ENCODE results near the gene PMM2. TPM values are rescaled to one million over a fixed set of nuclear protein-coding genes. Genes with fewer than 3 reads are reported as not detected.

The PMM2 gene
- 12.6 and 29.8 TPM in 2 replicates for total RNA-seq

DNA sequence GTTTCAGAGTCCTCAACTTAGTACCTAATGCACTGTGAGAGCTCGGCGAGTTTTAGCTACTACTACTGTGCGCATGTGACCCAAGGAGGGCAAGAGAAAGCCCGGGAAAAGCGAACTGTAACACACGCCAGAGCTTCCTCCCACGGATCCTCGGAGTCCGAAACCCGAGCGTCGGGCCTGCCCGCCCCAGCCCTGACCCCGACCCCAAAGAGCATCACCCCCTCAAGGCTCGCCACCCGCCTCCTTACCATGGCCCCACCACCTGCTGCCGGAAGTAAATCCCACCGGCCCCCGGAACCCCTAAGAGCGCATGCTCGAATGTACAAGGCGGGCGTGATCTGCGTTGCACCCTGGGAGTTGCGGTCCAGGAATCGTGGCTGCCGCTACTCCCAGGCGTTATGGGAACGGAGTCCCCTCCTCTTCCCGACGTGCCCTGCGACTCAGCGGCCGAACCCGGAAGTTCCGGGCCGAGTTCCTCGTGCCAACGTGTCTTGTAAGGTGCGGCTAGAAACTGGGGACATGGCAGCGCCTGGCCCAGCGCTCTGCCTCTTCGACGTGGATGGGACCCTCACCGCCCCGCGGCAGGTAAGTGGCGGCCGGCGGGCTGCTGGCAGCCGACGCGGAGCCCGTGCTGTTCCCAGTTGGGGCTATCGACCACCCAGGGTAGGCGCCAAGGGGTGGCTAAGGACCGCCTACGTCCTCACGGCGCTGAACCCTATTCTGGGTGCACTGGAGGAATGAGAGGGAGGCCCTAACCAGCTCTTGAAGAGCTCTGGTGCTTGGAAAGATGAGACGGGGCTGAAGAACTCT lies at the start of gene PMM2, which contains the start of gene TMEM186:
PMM2 (plus strand) TSS at position 476 of the 810 bp plus-strand sequence; CDS start at position 520, 44 bp downstream.
TMEM186 (minus strand) TSS at position 276 of the 810 bp plus-strand sequence; CDS start at position 251, 25 bp downstream.

DNA sequence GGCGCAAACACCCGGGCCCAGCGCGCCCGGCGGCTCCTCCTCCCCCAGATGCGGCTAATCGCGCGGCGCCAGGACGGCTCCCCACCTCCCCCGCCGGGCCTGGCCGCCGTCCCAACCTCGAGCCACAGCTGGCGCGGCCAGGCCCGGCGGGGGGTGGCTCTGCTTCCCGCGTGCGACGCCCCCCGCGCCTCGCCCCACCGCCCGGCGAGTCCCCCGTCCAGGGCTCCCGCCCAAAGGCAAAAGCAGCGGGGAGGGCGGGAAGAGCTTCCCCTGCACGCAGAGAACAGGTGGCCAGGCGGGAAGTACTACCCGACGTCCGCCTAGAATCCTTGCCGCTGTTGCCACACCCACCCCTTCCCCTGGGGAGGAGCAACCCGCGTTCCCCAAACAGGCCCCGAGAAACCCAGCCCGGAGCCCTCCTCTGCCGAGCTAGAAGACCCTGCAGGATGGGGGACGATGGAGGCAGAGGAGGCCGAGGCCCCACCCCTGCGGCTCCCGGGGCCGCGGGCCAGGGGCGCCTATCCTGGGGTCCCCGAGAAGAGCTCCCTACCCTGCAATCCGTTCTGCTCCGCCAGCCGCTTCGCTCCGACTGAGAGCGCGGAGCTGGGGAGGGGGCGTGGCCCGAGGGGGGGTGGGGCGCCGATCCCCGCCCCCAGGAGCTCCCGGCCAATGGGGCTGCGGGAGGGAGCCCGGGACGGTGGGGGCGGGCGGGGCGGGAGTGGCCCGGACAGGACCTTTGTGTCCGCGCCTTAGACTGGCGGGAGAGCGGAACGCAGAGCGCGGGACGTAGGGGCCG lies 71.0 kb downstream of the PMM2 start, which contains the start of gene CARHSP1:
CARHSP1 (minus strand) TSS at position 591 of the 796 bp plus-strand sequence. CDS start 9,678 bp downstream, outside the sequence.

DNA sequence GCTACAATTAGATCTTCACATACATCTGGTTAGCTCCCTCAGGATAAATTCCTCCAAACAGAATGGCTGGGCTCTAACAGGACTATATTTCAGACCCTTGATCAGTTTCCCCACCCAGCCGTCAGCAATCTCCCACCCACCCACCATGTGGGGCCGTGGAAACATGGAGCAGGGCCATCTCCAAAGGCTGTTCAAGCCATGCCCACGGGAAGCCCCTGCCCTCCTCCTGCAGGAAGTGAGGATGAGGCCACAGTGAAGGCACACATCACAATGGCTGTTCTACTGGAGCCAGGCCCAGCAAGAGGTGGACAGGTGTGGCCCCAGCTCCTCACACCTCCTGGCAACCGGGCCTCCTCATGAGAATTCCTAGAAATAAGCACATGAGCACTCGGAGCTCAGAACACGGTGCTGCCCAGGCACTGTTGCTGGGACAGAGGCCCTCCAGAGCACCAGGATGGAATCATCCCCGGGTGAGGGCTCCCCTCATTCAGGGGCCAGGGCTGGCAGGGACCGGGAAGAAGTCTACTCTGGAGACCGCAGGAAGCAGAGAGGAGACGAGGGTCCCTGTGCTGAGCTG lies 84.5 kb downstream of the PMM2 start, which contains the start of gene LITAFD:
LITAFD (plus strand) TSS at position 311 of the 577 bp plus-strand sequence. CDS start 2,005 bp downstream, outside the sequence.

Other genes starting within 250 kb of the PMM2 start
- gene TMEM114, start 207.3 kb upstream of the PMM2 start, total RNA-seq: not detected in 2 replicates
- gene METTL22, start 176.1 kb upstream of the PMM2 start, total RNA-seq: 9.4 and 26.1 TPM in 2 replicates
- gene ABAT, start 123.2 kb upstream of the PMM2 start, total RNA-seq: 0.81 and 2.7 TPM in 2 replicates
- gene TMEM186, start 200 bp upstream of the PMM2 start, total RNA-seq: 3.6 and 6.6 TPM in 2 replicates
- 154 and 155 TPM in 2 replicates for gene CARHSP1, start 71.2 kb downstream of the PMM2 start, total RNA-seq
- gene LITAFD, start 84.5 kb downstream of the PMM2 start, total RNA-seq: not detected in 2 replicates
- 42.9 and 75.0 TPM in 2 replicates for gene USP7, start 166.1 kb downstream of the PMM2 start, total RNA-seq